ENCODE results near the gene DDX42.

DNA sequence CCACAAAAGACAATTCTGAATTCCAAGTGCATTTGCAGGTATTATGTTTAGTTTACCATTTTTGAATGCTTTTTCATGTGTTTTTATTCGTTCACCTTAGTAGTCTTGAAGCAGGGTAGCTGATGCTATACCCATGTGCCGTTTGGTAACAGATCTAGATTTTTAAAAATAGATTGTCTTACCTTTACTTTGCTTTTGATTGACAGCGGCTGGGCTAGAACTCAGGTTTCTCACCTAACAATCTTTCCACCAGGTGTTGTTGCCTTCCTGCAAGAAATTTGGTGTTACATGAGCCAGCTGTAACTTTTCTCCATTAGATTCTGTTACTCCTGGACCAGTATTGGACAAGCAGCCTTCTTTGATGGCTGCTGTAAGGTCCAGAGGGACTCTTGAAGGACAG lies 55.0 kb downstream of the DDX42 start:
- TF ChIP-seq, protein P1, sequence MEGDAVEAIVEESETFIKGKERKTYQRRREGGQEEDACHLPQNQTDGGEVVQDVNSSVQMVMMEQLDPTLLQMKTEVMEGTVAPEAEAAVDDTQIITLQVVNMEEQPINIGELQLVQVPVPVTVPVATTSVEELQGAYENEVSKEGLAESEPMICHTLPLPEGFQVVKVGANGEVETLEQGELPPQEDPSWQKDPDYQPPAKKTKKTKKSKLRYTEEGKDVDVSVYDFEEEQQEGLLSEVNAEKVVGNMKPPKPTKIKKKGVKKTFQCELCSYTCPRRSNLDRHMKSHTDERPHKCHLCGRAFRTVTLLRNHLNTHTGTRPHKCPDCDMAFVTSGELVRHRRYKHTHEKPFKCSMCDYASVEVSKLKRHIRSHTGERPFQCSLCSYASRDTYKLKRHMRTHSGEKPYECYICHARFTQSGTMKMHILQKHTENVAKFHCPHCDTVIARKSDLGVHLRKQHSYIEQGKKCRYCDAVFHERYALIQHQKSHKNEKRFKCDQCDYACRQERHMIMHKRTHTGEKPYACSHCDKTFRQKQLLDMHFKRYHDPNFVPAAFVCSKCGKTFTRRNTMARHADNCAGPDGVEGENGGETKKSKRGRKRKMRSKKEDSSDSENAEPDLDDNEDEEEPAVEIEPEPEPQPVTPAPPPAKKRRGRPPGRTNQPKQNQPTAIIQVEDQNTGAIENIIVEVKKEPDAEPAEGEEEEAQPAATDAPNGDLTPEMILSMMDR (IDR thresholded peaks at IDR 0.05) = no peak
- no peak for TF ChIP-seq POLR2A (IDR thresholded peaks at IDR 0.05)

Data from esophagus squamous epithelium (tissue), 4 donors.